Neural progenitor cell (in vitro differentiated cells): ENCODE results near the gene NDUFAF8. TPM values are rescaled to one million over a fixed set of nuclear protein-coding genes. Genes with fewer than 3 reads are reported as not detected.
"Not testable (repeated sequence)": the region's sequence is repeated elsewhere in the genome, so short reads cannot be mapped to it uniquely, and the experiment has no call there.

Experiments
- DNase-seq: peaks from one replicate; pipeline ENCODE4 v3.0.0-alpha.2; 2016; ENCODE audit warnings: low spot score
- H2AFZ ChIP-seq: fragments of 200-600 bp; sonication (generic); replicated peaks from 2 replicates; pipeline ENCODE4 v1.6.1; 2016; ENCODE audit warnings: antibody characterized with exemption
- H3F3A ChIP-seq: fragments of 200-600 bp; sonication (generic); 2 replicates; pipeline ENCODE4 v1.6.1; 2016; ENCODE audit warnings: antibody characterized with exemption, low read depth
- H3K27ac ChIP-seq: fragments of 200-600 bp; sonication (generic); 2 replicates; pipeline ENCODE4 v1.5.1; 2016; ENCODE audit warnings: mild to moderate bottlenecking
- H3K27me3 ChIP-seq: fragments of 200-600 bp; sonication (generic); 2 replicates; pipeline ENCODE4 v1.6.1; 2016; ENCODE audit warnings: mild to moderate bottlenecking, moderate library complexity
- H3K36me3 ChIP-seq: fragments of 200-600 bp; sonication (generic); 2 replicates; pipeline ENCODE4 v1.5.1; 2016
- H3K4me1 ChIP-seq: fragments of 200-600 bp; sonication (generic); 2 replicates; pipeline ENCODE4 v1.6.1; 2016; ENCODE audit warnings: mixed run types
- H3K4me2 ChIP-seq: fragments of 200-600 bp; sonication (generic); 2 replicates; pipeline ENCODE4 v1.6.1; 2016
- H3K4me3 ChIP-seq: fragments of 200-600 bp; sonication (generic); 2 replicates; pipeline ENCODE4 v1.5.1; 2016
- H3K79me2 ChIP-seq: fragments of 200-600 bp; sonication (generic); 2 replicates; pipeline ENCODE4 v1.6.1; 2016; ENCODE audit warnings: low read depth
- H3K9ac ChIP-seq: fragments of 200-600 bp; sonication (generic); 2 replicates; pipeline ENCODE4 v1.6.1; 2016
- H3K9me3 ChIP-seq: fragments of 200-600 bp; sonication (generic); 2 replicates; pipeline ENCODE4 v1.5.1; 2016; ENCODE audit warnings: low read depth
- H4K20me1 ChIP-seq: fragments of 200-600 bp; sonication (generic); 2 replicates; pipeline ENCODE4 v1.6.1; 2016; ENCODE audit warnings: low read depth
- H3K27ac Mint-ChIP-seq: 3 replicates; pipeline ENCODE4 v1.8.0; 2021; ENCODE audit warnings: mixed read lengths
- H3K27me3 Mint-ChIP-seq: 2 replicates; pipeline ENCODE4 v1.8.0; 2022; ENCODE audit warnings: low read depth, mild to moderate bottlenecking, inconsistent platforms, moderate library complexity, mixed read lengths; ENCODE audit not compliant: insufficient read depth
- H3K36me3 Mint-ChIP-seq: 3 replicates; pipeline ENCODE4 v1.8.0; 2021; ENCODE audit warnings: mixed read lengths
- H3K4me1 Mint-ChIP-seq: 3 replicates; pipeline ENCODE4 v1.8.0; 2021; ENCODE audit warnings: mixed read lengths
- H3K4me3 Mint-ChIP-seq: 3 replicates; pipeline ENCODE4 v1.8.0; 2021; ENCODE audit warnings: mild to moderate bottlenecking, moderate library complexity, mixed read lengths
- H3K9me3 Mint-ChIP-seq: 3 replicates; pipeline ENCODE4 v1.8.0; 2020; ENCODE audit warnings: mixed read lengths
- EZH2 ChIP-seq: fragments of 200-600 bp; sonication (generic); IDR thresholded peaks from 2 replicates; pipeline ENCODE4 v1.6.1; 2017; ENCODE audit warnings: antibody characterized with exemption, mild to moderate bottlenecking, moderate library complexity
- EZH2phosphoT487 ChIP-seq: fragments of 200-600 bp; sonication (generic); IDR thresholded peaks from 2 replicates; pipeline ENCODE4 v1.6.1; 2017; ENCODE audit warnings: antibody characterized with exemption
- total RNA-seq: library from RNA; depleted of rRNA; stranded (reverse); fragments of >200 nt; gene quantifications from 2 replicates; pipeline ENCODE4 v1.2.3, GENCODE V29; 2015; ENCODE audit warnings: low replicate concordance
- TF ChIP-seq, protein P1 (sequence below): fragments of 200-600 bp; sonication (generic); IDR thresholded peaks from 2 replicates; pipeline ENCODE4 v1.5.1; 2017; ENCODE audit warnings: antibody characterized with exemption, mild to moderate bottlenecking

NDUFAF8 gene
- total RNA-seq, 1 donor from 2014 or later: 34.7 TPM

- H3K9me3 ChIP-seq: no peaks in the 10 kb centered on the region
- Mint-ChIP-seq H3K9me3 (peaks cover 11% of the 10 kb centered on the region), H3K27me3 (peaks cover 8% of the 10 kb centered on the region), H3K4me1 (peaks cover 16% of the 10 kb centered on the region), H3K27ac (peak overlapping the region; percentile 9), H3K36me3 (no peaks in the 10 kb centered on the region), H3K4me3 (peak overlapping the region; percentile 87)
- no peak overlapping the region for H3K9ac ChIP-seq
- peak overlapping the region; percentile 71 for H2AFZ ChIP-seq
- peaks cover 30% of the 10 kb centered on the region for H4K20me1 ChIP-seq
- peak overlapping the region; percentile 21 for H3K4me3 ChIP-seq
- peak; percentile 43 for DNase-seq
- H3K4me2 ChIP-seq: peak overlapping the region; percentile 65
- no peaks in the 10 kb centered on the region for H3K36me3 ChIP-seq
- no peak overlapping the region for H3K27ac ChIP-seq
- H3F3A ChIP-seq: peaks cover 14% of the 10 kb centered on the region
- TF ChIP-seq, protein P1, sequence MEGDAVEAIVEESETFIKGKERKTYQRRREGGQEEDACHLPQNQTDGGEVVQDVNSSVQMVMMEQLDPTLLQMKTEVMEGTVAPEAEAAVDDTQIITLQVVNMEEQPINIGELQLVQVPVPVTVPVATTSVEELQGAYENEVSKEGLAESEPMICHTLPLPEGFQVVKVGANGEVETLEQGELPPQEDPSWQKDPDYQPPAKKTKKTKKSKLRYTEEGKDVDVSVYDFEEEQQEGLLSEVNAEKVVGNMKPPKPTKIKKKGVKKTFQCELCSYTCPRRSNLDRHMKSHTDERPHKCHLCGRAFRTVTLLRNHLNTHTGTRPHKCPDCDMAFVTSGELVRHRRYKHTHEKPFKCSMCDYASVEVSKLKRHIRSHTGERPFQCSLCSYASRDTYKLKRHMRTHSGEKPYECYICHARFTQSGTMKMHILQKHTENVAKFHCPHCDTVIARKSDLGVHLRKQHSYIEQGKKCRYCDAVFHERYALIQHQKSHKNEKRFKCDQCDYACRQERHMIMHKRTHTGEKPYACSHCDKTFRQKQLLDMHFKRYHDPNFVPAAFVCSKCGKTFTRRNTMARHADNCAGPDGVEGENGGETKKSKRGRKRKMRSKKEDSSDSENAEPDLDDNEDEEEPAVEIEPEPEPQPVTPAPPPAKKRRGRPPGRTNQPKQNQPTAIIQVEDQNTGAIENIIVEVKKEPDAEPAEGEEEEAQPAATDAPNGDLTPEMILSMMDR: no peak
- TF ChIP-seq EZH2 (no peak), EZH2phosphoT487 (no peak)
- peaks cover 17% of the 10 kb centered on the region for H3K4me1 ChIP-seq
- peaks cover 12% of the 10 kb centered on the region for H3K27me3 ChIP-seq
- peaks cover 27% of the 10 kb centered on the region for H3K79me2 ChIP-seq
Measured at GRCh38 chr17:81223762-81224130, 15.4 kb upstream of the NDUFAF8 start.

DNA sequence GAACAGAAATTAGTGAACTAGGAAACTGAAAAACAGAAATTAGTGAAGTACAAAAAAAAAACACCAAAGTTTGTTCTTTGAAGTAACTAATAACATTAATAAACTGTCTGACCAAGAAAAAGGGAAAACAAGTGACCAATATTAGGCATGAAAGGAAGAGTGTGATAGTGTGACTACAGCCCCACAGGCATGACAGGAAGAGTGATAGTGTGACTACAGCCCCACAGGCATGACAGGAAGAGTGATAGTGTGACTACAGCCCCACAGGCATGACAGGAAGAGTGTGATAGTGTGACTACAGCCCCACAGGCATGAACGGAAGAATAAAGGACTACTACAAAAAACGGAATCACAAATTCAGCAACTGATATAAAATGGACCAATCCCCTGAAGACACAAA, 11.5 kb upstream of the NDUFAF8 start:
- H3F3A ChIP-seq, H3K4me1 ChIP-seq, H3K4me2 ChIP-seq, H4K20me1 ChIP-seq, H3K9me3 ChIP-seq, H3K9ac ChIP-seq, H3K4me3 Mint-ChIP-seq, H3K79me2 ChIP-seq, H3K4me1 Mint-ChIP-seq, H3K4me3 ChIP-seq, DNase-seq, H2AFZ ChIP-seq, H3K36me3 ChIP-seq, H3K27ac ChIP-seq, H3K27ac Mint-ChIP-seq: not testable (repeated sequence)
- Mint-ChIP-seq H3K36me3 (peaks cover 11% of the 10 kb centered on the region), H3K9me3 (peaks cover 11% of the 10 kb centered on the region), H3K27me3 (peaks cover 13% of the 10 kb centered on the region)
- H3K27me3 ChIP-seq: peaks cover 12% of the 10 kb centered on the region

DNA sequence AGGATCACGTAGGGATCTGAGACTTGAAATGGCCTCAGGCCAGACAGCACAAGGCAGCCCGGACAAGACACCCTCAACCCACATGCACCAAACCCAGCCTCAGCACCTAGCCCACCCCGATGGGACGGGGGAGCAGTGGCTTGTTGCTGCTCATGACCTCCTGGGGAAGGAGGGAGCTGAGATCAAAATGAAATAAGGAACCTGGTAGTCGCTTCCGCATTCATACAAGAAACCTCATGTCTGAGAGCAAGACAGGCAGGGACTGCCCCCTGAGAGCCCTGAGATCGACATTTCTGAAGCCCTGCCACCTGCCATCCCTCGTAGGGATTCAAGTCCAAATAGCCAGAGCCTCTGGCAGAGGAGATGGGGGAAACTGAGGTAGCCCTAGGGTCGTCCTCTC, 10.7 kb upstream of the NDUFAF8 start:
- no peaks in the 10 kb centered on the region for H4K20me1 ChIP-seq
- Mint-ChIP-seq H3K27me3 (peaks cover 10% of the 10 kb centered on the region), H3K4me3 (no peak overlapping the region), H3K27ac (no peak overlapping the region), H3K4me1 (peaks cover 5% of the 10 kb centered on the region), H3K36me3 (peaks cover 11% of the 10 kb centered on the region), H3K9me3 (peaks cover 11% of the 10 kb centered on the region)
- no peak for TF ChIP-seq EZH2
- TF ChIP-seq, protein P1: no peak
- TF ChIP-seq EZH2phosphoT487: no peak
- H3K9ac ChIP-seq: no peak overlapping the region
- no peaks in the 10 kb centered on the region for H3K9me3 ChIP-seq
- peaks cover 7% of the 10 kb centered on the region for H3F3A ChIP-seq
- no peak overlapping the region for H3K27ac ChIP-seq
- no peak overlapping the region for H3K4me3 ChIP-seq
- H3K4me1 ChIP-seq: peaks cover 5% of the 10 kb centered on the region
- no peaks in the 10 kb centered on the region for H3K36me3 ChIP-seq
- DNase-seq: no peak
- H2AFZ ChIP-seq: no peak overlapping the region
- H3K27me3 ChIP-seq: peaks cover 11% of the 10 kb centered on the region
- no peaks in the 10 kb centered on the region for H3K79me2 ChIP-seq
- no peak overlapping the region for H3K4me2 ChIP-seq

DNA sequence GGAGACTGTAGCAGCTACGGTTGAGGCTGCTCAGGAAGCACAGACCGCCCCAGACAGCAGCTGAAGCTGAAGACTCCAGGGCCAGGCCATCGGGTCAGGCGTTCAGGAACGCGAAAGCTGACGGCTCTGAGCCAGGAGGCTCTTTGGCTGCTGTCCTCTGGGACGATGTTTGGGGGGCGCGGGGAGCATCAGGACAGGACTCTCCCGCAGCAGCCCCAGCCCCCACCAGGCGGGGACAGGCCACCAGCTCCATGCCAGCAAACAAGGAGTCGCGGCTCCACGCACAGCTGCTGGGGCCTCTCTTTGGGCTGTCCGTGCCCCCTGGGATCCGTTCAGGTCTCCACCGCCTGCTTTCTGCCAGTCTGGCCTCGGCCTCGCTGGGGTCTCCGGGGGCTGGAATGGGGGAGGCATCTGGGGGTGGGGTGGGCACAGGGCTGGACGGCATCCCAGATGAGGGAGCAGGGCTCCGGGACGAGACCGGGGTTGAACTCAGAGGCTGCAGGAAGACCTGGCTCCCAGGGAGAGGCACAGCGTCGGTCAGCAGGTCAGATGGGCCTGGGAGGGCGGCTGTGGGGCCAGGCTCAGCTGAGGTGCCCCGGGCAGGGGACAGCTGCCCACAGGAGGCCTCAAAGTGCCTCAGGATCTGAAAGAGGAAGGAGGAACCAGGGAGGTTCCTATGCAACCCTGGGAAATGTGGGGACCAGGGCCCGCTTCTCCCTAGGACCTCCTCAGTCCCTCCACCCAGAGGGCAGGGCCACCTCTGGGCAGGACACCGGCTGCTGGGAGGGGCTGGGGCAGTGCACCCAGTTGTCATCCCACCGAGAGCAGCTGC, 10.1 kb upstream of the NDUFAF8 start:
- no peaks in the 10 kb centered on the region for H3K9me3 ChIP-seq
- Mint-ChIP-seq H3K9me3 (peaks cover 11% of the 10 kb centered on the region), H3K36me3 (peaks cover 11% of the 10 kb centered on the region), H3K4me3 (no peak overlapping the region), H3K27ac (no peak overlapping the region), H3K27me3 (peaks cover 9% of the 10 kb centered on the region), H3K4me1 (no peaks in the 10 kb centered on the region)
- no peaks in the 10 kb centered on the region for H4K20me1 ChIP-seq
- no peak for TF ChIP-seq EZH2
- TF ChIP-seq, protein P1: no peak
- no peak for TF ChIP-seq EZH2phosphoT487
- no peak for DNase-seq
- peaks cover 5% of the 10 kb centered on the region for H3K27me3 ChIP-seq
- H3K4me1 ChIP-seq: no peaks in the 10 kb centered on the region
- no peak overlapping the region for H3K4me3 ChIP-seq
- no peak overlapping the region for H2AFZ ChIP-seq
- H3K9ac ChIP-seq: no peak overlapping the region
- no peak overlapping the region for H3K27ac ChIP-seq
- H3K79me2 ChIP-seq: no peaks in the 10 kb centered on the region
- H3K36me3 ChIP-seq: no peaks in the 10 kb centered on the region
- peaks cover under 1% of the 10 kb centered on the region for H3F3A ChIP-seq
- H3K4me2 ChIP-seq: no peak overlapping the region
